ENCODE data around the gene IGF2. TPM values are rescaled to one million over a fixed set of nuclear protein-coding genes. Genes with fewer than 3 reads are reported as not detected.

The IGF2 gene
- total RNA-seq, 1 experiment from 2014 or later = 0.35 TPM

- Mint-ChIP-seq H3K27me3 (ENCODE audit: insufficient read depth, unreplicated experiment) (peaks cover 20% of the 10 kb centered on the region), H3K9me3 (ENCODE audit: unreplicated experiment) (peaks cover 8% of the 10 kb centered on the region), H3K27ac (ENCODE audit: low read depth, unreplicated experiment) (no peak overlapping the region), H3K36me3 (ENCODE audit: insufficient read depth, unreplicated experiment) (no peaks in the 10 kb centered on the region), H3K4me1 (ENCODE audit: insufficient read depth, unreplicated experiment) (peaks cover 16% of the 10 kb centered on the region), H3K4me3 (ENCODE audit: unreplicated experiment) (no peak overlapping the region)
- intact Hi-C loops (cut with micrococcal nuclease) = no loop called here
- ChIA-PET CTCF (interaction anchor here (0.7 to 2.5 kb wide), 4 partner anchors 50 to 406 kb away, joined by 3 to 11 read pairs (median 8); no protein-coding TSS in a partner anchor), POLR2A (no interaction called here)
- no peak for TF ChIP-seq CTCF (IDR thresholded peaks at IDR 0.05; ENCODE audit: unreplicated experiment)
- peak; percentile 81 for DNase-seq (ENCODE audit: unreplicated experiment)
- BruUV-seq (replicated peaks) = no TSS peak
These were observed 39.5 kb downstream of the IGF2 start for GRCh38 chr11:2099516-2100349.

GRCh38 chr11:2098691-2099515 lies 40.3 kb downstream of the IGF2 start:
- Mint-ChIP-seq H3K4me3 (ENCODE audit: unreplicated experiment) (no peak overlapping the region), H3K9me3 (ENCODE audit: unreplicated experiment) (peaks cover 8% of the 10 kb centered on the region), H3K36me3 (ENCODE audit: insufficient read depth, unreplicated experiment) (no peaks in the 10 kb centered on the region), H3K27me3 (ENCODE audit: insufficient read depth, unreplicated experiment) (peaks cover 20% of the 10 kb centered on the region), H3K27ac (ENCODE audit: low read depth, unreplicated experiment) (no peak overlapping the region), H3K4me1 (ENCODE audit: insufficient read depth, unreplicated experiment) (peaks cover 22% of the 10 kb centered on the region)
- no peak for TF ChIP-seq CTCF (IDR thresholded peaks at IDR 0.05; ENCODE audit: unreplicated experiment)
- intact Hi-C loops (cut with micrococcal nuclease) = no loop called here
- CTCF ChIA-PET = interaction anchor here (0.5 to 2.5 kb wide), 4 partner anchors 51 to 553 kb away, joined by 5 to 11 read pairs (median 8); no protein-coding TSS in a partner anchor
- no TSS peak for BruUV-seq (replicated peaks)
- no peak for DNase-seq (ENCODE audit: unreplicated experiment)
- POLR2A ChIA-PET = no interaction called here

- TF ChIP-seq CTCF (IDR thresholded peaks at IDR 0.05; ENCODE audit: unreplicated experiment) = no peak
- H3K27ac Mint-ChIP-seq (ENCODE audit: low read depth, unreplicated experiment) = no peak overlapping the region
- H3K27me3 Mint-ChIP-seq (ENCODE audit: insufficient read depth, unreplicated experiment) = peaks cover 20% of the 10 kb centered on the region
- BruUV-seq (replicated peaks) = no TSS peak
- H3K4me3 Mint-ChIP-seq (ENCODE audit: unreplicated experiment) = no peak overlapping the region
- peaks cover 4% of the 10 kb centered on the region for H3K36me3 Mint-ChIP-seq (ENCODE audit: insufficient read depth, unreplicated experiment)
- peaks cover 30% of the 10 kb centered on the region for H3K4me1 Mint-ChIP-seq (ENCODE audit: insufficient read depth, unreplicated experiment)
- POLR2A ChIA-PET = no interaction called here
- no peak for DNase-seq (ENCODE audit: unreplicated experiment)
- peaks cover 8% of the 10 kb centered on the region for H3K9me3 Mint-ChIP-seq (ENCODE audit: unreplicated experiment)
- CTCF ChIA-PET = interaction anchor here (0.5 to 2.5 kb wide), 3 partner anchors 52 to 552 kb away, joined by 5 to 11 read pairs (median 8); no protein-coding TSS in a partner anchor
- intact Hi-C loops (cut with micrococcal nuclease) = no loop called here
These were observed 41.0 kb downstream of the IGF2 start for GRCh38 chr11:2097998-2098690.

Data from MCF 10A (cell line).